Measurements from ENCODE around the gene HAP1. TPM values are rescaled to one million over a fixed set of nuclear protein-coding genes. Genes with fewer than 3 reads are reported as not detected.

Gene HAP1
- total and polyA plus RNA-seq, 2 of the 8 experiments (the other 6 are each of a cell fraction or from before 2014, with no cell fraction given) = 2.3 to 3.6 TPM

DNA sequence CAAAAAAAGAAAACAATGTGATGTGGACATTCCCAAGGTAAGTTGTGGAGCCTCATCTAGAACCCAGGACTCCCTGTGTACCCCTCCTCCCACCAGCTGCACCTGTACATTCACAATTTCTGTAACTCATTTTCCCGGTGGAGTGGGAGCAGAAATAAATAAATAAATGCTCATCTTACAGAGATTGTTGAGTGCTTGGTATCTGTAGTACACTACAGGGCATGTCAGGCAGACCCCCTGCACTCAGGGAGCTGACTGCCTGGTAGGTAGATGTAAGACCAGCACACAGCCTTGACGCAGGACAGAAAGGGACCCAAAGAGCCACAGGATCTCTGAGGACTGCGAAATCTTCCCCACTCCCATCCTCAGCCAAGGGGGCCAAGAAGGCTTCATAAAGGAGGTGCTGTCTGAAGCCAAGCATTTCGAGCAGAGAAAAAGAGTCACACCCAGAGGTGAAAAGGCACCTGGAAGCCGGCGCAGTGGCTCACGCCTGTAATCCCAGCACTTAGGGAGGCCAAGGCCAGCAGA, 39.2 kb downstream of the HAP1 start:
- Histone ChIP-seq H4K91ac (replicated peaks; ENCODE audit: insufficient read length, low read length) (no peak overlapping the region), H3K23me2 (ENCODE audit: low read depth, low read length) (no peaks in the 10 kb centered on the region), H3K4me1 (replicated peaks in 1 of 4; ENCODE audit: control insufficient read depth in 3 of 4, insufficient read depth in 4 of 4, low read length in 3 of 4) (peaks cover 0 to 3% (median under 1%) of the 10 kb centered on the region in 4 experiments; a peak in 3 of 7 replicates), H2BK20ac (ENCODE audit: low read length) (no peak overlapping the region), H4K20me1 (replicated peaks in 1 of 2; ENCODE audit: control insufficient read depth in 1 of 2, insufficient read depth in 2 of 2, low read length in 2 of 2) (peaks cover 4 to 12% of the 10 kb centered on the region in 2 experiments), H4K8ac (ENCODE audit: extremely low read depth, insufficient read depth, low read length) (no peak overlapping the region), H3K4me2 (ENCODE audit: insufficient read depth in 1 of 2, low read depth in 2 of 2, low read length in 2 of 2) (no peak overlapping the region), H3K14ac (ENCODE audit: insufficient read length) (no peak overlapping the region), H3K79me1 (ENCODE audit: low read depth, low read length) (no peaks in the 10 kb centered on the region), H4K5ac (ENCODE audit: insufficient read length, low read depth, low read length) (no peak overlapping the region), H3K23ac (ENCODE audit: insufficient read length) (no peak overlapping the region), H2BK12ac (ENCODE audit: low read depth, low read length) (no peak overlapping the region), H2AFZ (ENCODE audit: low read length) (no peak overlapping the region), H3K4ac (replicated peaks; ENCODE audit: insufficient read length, low read depth, low read length) (no peak overlapping the region), H3K56ac (replicated peaks; ENCODE audit: insufficient read length, low read depth, low read length) (no peak overlapping the region), H3K79me2 (ENCODE audit: control insufficient read depth in 1 of 2, insufficient read depth in 2 of 2, low read length in 2 of 2) (peaks cover 0 to 8% of the 10 kb centered on the region in 2 experiments; a peak in 3 of 4 replicates), H3K9ac (replicated peaks in 1 of 4; ENCODE audit: extremely low read depth in 1 of 4, low read depth in 3 of 4, low read length in 3 of 4) (no peak overlapping the region), H3K27me3 (replicated peaks in 1 of 4; ENCODE audit: control insufficient read depth in 3 of 4, extremely low read depth in 1 of 4, insufficient read depth in 3 of 4, low read length in 3 of 4) (no peaks in the 10 kb centered on the region), H2BK120ac (replicated peaks; ENCODE audit: low read depth, low read length) (no peak overlapping the region), H3K36me3 (ENCODE audit: control insufficient read depth in 2 of 4, insufficient read depth in 4 of 4, low read length in 3 of 4) (peaks cover 23 to 41% (median 37%) of the 10 kb centered on the region in 4 experiments), H2BK5ac (ENCODE audit: low read depth, low read length) (no peak overlapping the region), H3K27ac (ENCODE audit: low read depth, low read length) (no peak overlapping the region), H3K9me3 (ENCODE audit: insufficient read depth in 2 of 2, low read depth in 1 of 2, low read length in 1 of 2) (no peaks in the 10 kb centered on the region), H3K18ac (ENCODE audit: extremely low read depth, low read length) (no peak overlapping the region), H2AK5ac (ENCODE audit: low read depth, low read length) (no peak overlapping the region), H2BK15ac (ENCODE audit: low read length) (no peak overlapping the region), H3K4me3 (ENCODE audit: extremely low read depth in 1 of 4, insufficient read depth in 2 of 4, low read depth in 3 of 4, low read length in 4 of 4) (no peak overlapping the region)
- TF ChIP-seq YY1 (IDR thresholded peaks at IDR 0.05; ENCODE audit: low read depth, low read length) = no peak
- peak; percentile 46; the same call in 1 of the 2 replicates for TF ChIP-seq POLR2AphosphoS5 (IDR thresholded peaks at IDR 0.05; ENCODE audit: low read depth, low read length)
- TF ChIP-seq GTF2F1 (IDR thresholded peaks at IDR 0.05; ENCODE audit: borderline replicate concordance, low read depth, low read length) = no peak
- peak; percentile 12 to 27; a peak in 2 of 3 replicates for TF ChIP-seq POLR2A (IDR thresholded peaks at IDR 0.05; ENCODE audit: control extremely low read depth in 1 of 2, low read depth in 2 of 2, low read length in 2 of 2)
- no peak for FAIRE-seq
- WGBS, 2 experiments (ENCODE audit: extremely low coverage in 1 of 2, insufficient coverage in 1 of 2, insufficient read length in 1 of 2, insufficient replicate concordance in 2 of 2, low coverage in 1 of 2, low lambda C conversion rate in 2 of 2, missing lambda C conversion rate in 1 of 2) = 93% methylated on average over 7 of the region's 7 CpGs; no CpG with 5 or more reads in 1 of the 2 experiments
- POLR2A ChIA-PET (ENCODE audit: partially characterized antibody) = interaction anchor here (0.8 to 9.3 kb wide), 9 partner anchors 13 to 287 kb away, joined by 3 to 378 read pairs (median 4); partner anchors contain the start of genes GAST, HAP1, JUP and KLHL11
- CTCF ChIA-PET (ENCODE audit: partially characterized antibody) = interaction anchor here (0.7 to 2.7 kb wide), 28 partner anchors 9 to 839 kb away, joined by 3 to 26 read pairs (median 5); partner anchors contain the start of gene KRT15
- DNase-seq (ENCODE audit: low read depth in 1 of 2, low spot score in 2 of 2) = no peak

All from H1 (cell line).